GM12878 (cell line): Measurements from ENCODE around the gene EPM2AIP1.

ENCODE experiments used
- CTCF ChIP-seq, 3 experiments: IDR thresholded peaks in 2 of 3; conservative IDR thresholded peaks in 1 of 3; 2 replicates each; pipeline ENCODE4 v1.5.1; 2011; ENCODE audit warnings: low read depth in 3 of 3, low read length in 3 of 3, mild to moderate bottlenecking in 3 of 3, control low read depth in 2 of 3, moderate library complexity in 2 of 3, inconsistent platforms in 1 of 3, mixed read lengths in 1 of 3; ENCODE audit not compliant: control insufficient read depth in 2 of 3, insufficient read depth in 1 of 3; ENCODE audit errors: extremely low read depth in 1 of 3
- EZH2 ChIP-seq: IDR thresholded peaks from 2 replicates; pipeline ENCODE4 v1.6.1; 2012; ENCODE audit warnings: low read depth, mild to moderate bottlenecking, control low read depth, inconsistent platforms, low read length, borderline replicate concordance; ENCODE audit not compliant: control insufficient read depth
- IKZF1 ChIP-seq: fragments of 450-650 bp; conservative IDR thresholded peaks from 2 replicates; pipeline ENCODE4 v1.6.1; 2017; ENCODE audit warnings: antibody characterized with exemption, mild to moderate bottlenecking
- SMAD1 ChIP-seq: fragments of 450-650 bp; IDR thresholded peaks from 2 replicates; pipeline ENCODE4 v1.6.1; 2018; ENCODE audit warnings: mild to moderate bottlenecking, low read depth; ENCODE audit not compliant: partially characterized antibody
- SPI1 ChIP-seq: IDR thresholded peaks from 2 replicates; pipeline ENCODE4 v1.6.1; 2011; ENCODE audit warnings: low read depth, mild to moderate bottlenecking, low read length, moderate library complexity, borderline replicate concordance; ENCODE audit not compliant: insufficient read depth
- TCF12 ChIP-seq: IDR thresholded peaks from 2 replicates; pipeline ENCODE4 v1.6.1; 2011; ENCODE audit warnings: low read depth, mild to moderate bottlenecking, low read length
- ZNF207 ChIP-seq: fragments of 450-650 bp; IDR thresholded peaks from 2 replicates; pipeline ENCODE4 v1.6.1; 2014; ENCODE audit warnings: antibody characterized with exemption, mild to moderate bottlenecking, borderline replicate concordance

GRCh38 chr3:36957862-36958686 is 34.9 kb downstream of the EPM2AIP1 start:
- TF ChIP-seq ZNF207: no peak
- TF ChIP-seq EZH2: no peak
- TF ChIP-seq SPI1: no peak
- TF ChIP-seq TCF12: no peak
- TF ChIP-seq IKZF1: no peak
- no peak for TF ChIP-seq CTCF (IDR thresholded peaks at IDR 0.05 in 2 of 3, conservative IDR thresholded peaks at IDR 0.05 in 1 of 3; ENCODE audit: control insufficient read depth in 2 of 3, extremely low read depth in 1 of 3, insufficient read depth in 1 of 3, low read depth in 3 of 3, low read length in 3 of 3)
- no peak for TF ChIP-seq SMAD1
